HepG2 (cell line): Measurements from ENCODE around the gene WDR54. TPM values are rescaled to one million over a fixed set of nuclear protein-coding genes. Genes with fewer than 3 reads are reported as not detected.

Source experiments
- GTF2F1 ChIP-seq: fragments of 150-350 bp; IDR thresholded peaks from 2 replicates; pipeline ENCODE4 v1.6.1; 2014; ENCODE audit warnings: low read length
- HIVEP1 ChIP-seq: sonication (generic); formaldehyde crosslinking; IDR thresholded peaks from 2 replicates; pipeline ENCODE4 v1.4.0; 2020; ENCODE audit warnings: mild to moderate bottlenecking, missing genetic modification reagents
- KDM5B ChIP-seq: sonication (generic); formaldehyde crosslinking; IDR thresholded peaks from 2 replicates; pipeline ENCODE4 v1.4.0; 2020; ENCODE audit warnings: missing genetic modification reagents, mild to moderate bottlenecking, borderline replicate concordance
- MAFK ChIP-seq, 2 experiments: IDR thresholded peaks in 1 of 2; conservative IDR thresholded peaks in 1 of 2; 2 replicates each; pipeline ENCODE4 v1.6.1; 2011; ENCODE audit warnings: improper control_type of control experiment in 2 of 2, low read length in 2 of 2
- NCOR1 ChIP-seq: fragments of 200-600 bp; sonication (generic); IDR thresholded peaks from 2 replicates; pipeline ENCODE4 v1.7.0; 2017; ENCODE audit warnings: antibody characterized with exemption, low read length, borderline replicate concordance
- RERE ChIP-seq: IDR thresholded peaks from 2 replicates; pipeline ENCODE4 v1.6.1; 2016; ENCODE audit warnings: low read depth, missing genetic modification reagents, missing compliant biosample characterization
- SMARCC2 ChIP-seq: fragments of 450-650 bp; IDR thresholded peaks from 2 replicates; pipeline ENCODE4 v1.6.1; 2017; ENCODE audit warnings: antibody characterized with exemption, mild to moderate bottlenecking
- XBP1 ChIP-seq: sonication (generic); formaldehyde crosslinking; IDR thresholded peaks from 2 replicates; pipeline ENCODE4 v1.5.0; 2020; ENCODE audit warnings: missing genetic modification reagents
- ZBTB40 ChIP-seq, 2 experiments: fragments of 450-650 bp in 1 of 2; sonication (generic) in 1 of 2; formaldehyde crosslinking in 1 of 2; IDR thresholded peaks; 2 replicates each; pipeline versions ENCODE4 v1.6.1 to v1.8.0; 2016 to 2022; ENCODE audit warnings: antibody characterized with exemption in 1 of 2, mild to moderate bottlenecking in 1 of 2, missing genetic modification reagents in 1 of 2
- ZBTB43 ChIP-seq: sonication (generic); formaldehyde crosslinking; conservative IDR thresholded peaks from 2 replicates; pipeline ENCODE4 v1.4.0; 2020; ENCODE audit warnings: missing genetic modification reagents
- ZNF350 ChIP-seq: sonication (generic); formaldehyde crosslinking; IDR thresholded peaks from 2 replicates; pipeline ENCODE4 v1.4.0; 2020; ENCODE audit warnings: mild to moderate bottlenecking, low read depth, missing genetic modification reagents, borderline replicate concordance
- ZNF672 ChIP-seq: sonication (generic); formaldehyde crosslinking; IDR thresholded peaks from 2 replicates; pipeline ENCODE4 v1.8.1; 2022; ENCODE audit warnings: missing genetic modification reagents
- ZNF788 ChIP-seq: sonication (generic); formaldehyde crosslinking; IDR thresholded peaks from 2 replicates; pipeline ENCODE4 v1.5.0; 2020; ENCODE audit warnings: mild to moderate bottlenecking, missing genetic modification reagents, borderline replicate concordance
- polyA plus RNA-seq, 8 experiments: library from polyadenylated mRNA; depleted of rRNA in 3 of 8; stranded (reverse) in 7 of 8; unstranded in 1 of 8; fragments of >200 nt; fragmentation: Illumina TruSeq in 4 of 8; extraction: Trizol in 4 of 8; gene quantifications; 2 replicates each; pipeline versions ENCODE4 v1.2.1 to v1.2.3, GENCODE V29; 2011 to 2016; ENCODE audit warnings: low read depth in 4 of 8, missing spikeins in 1 of 8, mixed read lengths in 1 of 8; ENCODE audit not compliant: insufficient read depth in 1 of 8
- total RNA-seq, 5 experiments: library from RNA; depleted of rRNA; stranded (reverse); fragments of >200 nt; fragmentation: Illumina TruSeq; extraction: Trizol; gene quantifications; 2 replicates each; pipeline ENCODE4 v1.2.3, GENCODE V29; 2016; ENCODE audit warnings: low read depth in 1 of 5

WDR54 gene
- total and polyA plus RNA-seq, 2 of the 13 experiments (the other 11 are each of a cell fraction or from before 2014, with no cell fraction given): 2.0 to 17.3 TPM

- TF ChIP-seq ZNF672: no peak
- no peak for TF ChIP-seq XBP1 (CRISPR knock-in tag)
- TF ChIP-seq KDM5B (CRISPR knock-in tag): peak; percentile 97
- TF ChIP-seq ZNF788 (CRISPR knock-in tag): peak; percentile 77; the same call in 1 of the 2 replicates
- no peak; the same call in 1 of the 2 replicates for TF ChIP-seq ZNF350 (CRISPR knock-in tag)
- no peak for TF ChIP-seq GTF2F1
- TF ChIP-seq NCOR1: no peak
- no peak for TF ChIP-seq MAFK (conservative IDR thresholded peaks at IDR 0.05 in 1 of 2, IDR thresholded peaks at IDR 0.05 in 1 of 2; ENCODE audit: low read length in 2 of 2)
- TF ChIP-seq RERE (CRISPR knock-in tag): no peak
- TF ChIP-seq SMARCC2: no peak
- TF ChIP-seq ZBTB40 (IDR thresholded peaks at IDR 0.05): no peak
- TF ChIP-seq ZBTB40 (CRISPR knock-in tag; IDR thresholded peaks at IDR 0.05): no peak
- no peak; the same call in 1 of the 2 replicates for TF ChIP-seq HIVEP1 (CRISPR knock-in tag)
- TF ChIP-seq ZBTB43 (CRISPR knock-in tag): no peak
Measured at GRCh38 chr2:74421221-74421870, at the start of gene WDR54, which contains the start of gene C2orf81 (continued).
